IPS-11a (cell line): ENCODE results near the gene LMAN2.

Experiments used
- H3K4me3 ChIP-seq: one replicate; pipeline ENCODE4 v1.5.1; 2013; ENCODE audit warnings: low read depth, low read length, control low read depth

Gene LMAN2, protein sequence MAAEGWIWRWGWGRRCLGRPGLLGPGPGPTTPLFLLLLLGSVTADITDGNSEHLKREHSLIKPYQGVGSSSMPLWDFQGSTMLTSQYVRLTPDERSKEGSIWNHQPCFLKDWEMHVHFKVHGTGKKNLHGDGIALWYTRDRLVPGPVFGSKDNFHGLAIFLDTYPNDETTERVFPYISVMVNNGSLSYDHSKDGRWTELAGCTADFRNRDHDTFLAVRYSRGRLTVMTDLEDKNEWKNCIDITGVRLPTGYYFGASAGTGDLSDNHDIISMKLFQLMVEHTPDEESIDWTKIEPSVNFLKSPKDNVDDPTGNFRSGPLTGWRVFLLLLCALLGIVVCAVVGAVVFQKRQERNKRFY

DNA sequence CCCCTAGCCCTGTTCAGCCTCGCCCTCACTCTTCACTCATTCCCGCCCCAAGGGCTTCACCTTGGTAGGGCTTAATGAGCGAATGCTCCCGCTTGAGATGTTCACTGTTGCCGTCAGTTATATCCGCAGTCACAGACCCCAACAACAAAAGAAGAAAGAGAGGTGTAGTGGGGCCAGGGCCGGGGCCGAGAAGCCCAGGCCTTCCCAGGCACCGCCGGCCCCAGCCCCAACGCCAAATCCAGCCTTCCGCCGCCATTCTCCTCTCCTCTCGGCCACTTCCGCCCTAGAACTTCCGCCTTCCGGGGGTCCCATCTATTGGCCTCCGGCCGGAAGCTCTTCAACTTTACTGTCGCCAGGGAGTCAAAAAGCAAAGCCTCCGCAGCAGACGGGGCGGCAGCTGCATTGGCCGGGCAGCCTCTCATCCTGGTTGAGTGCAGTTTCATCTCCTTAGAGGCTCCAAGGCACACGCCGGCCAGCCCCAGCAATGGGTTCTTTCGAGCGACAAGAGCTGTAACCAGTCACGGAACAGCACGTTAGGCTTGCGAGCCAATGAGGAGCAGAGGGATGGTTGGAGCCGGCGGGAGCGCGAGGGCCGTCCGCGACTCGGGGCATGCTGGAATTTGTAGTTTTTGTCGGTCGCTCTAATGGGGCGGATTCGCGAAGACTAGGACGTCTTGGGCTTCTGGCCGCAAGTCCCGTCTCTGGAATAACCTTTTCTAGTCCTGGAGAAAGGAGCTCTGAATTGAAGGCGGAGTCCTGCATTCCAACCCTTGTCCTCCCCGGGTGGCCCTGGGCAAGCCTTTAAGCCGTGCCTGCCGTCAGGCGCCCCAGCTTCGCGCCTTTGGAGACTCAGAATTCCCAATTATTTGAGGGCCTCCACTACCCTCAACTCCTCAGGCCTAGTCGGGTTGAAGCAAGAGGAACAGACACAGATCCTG is at the start of gene LMAN2:
Gene LMAN2, minus strand, starts transcription at position 277 of the 938 bp plus-strand sequence. Its CDS starts 21 bp downstream, at position 256.
- peak within 1 kb of the TSS; percentile 99 for H3K4me3 ChIP-seq

DNA sequence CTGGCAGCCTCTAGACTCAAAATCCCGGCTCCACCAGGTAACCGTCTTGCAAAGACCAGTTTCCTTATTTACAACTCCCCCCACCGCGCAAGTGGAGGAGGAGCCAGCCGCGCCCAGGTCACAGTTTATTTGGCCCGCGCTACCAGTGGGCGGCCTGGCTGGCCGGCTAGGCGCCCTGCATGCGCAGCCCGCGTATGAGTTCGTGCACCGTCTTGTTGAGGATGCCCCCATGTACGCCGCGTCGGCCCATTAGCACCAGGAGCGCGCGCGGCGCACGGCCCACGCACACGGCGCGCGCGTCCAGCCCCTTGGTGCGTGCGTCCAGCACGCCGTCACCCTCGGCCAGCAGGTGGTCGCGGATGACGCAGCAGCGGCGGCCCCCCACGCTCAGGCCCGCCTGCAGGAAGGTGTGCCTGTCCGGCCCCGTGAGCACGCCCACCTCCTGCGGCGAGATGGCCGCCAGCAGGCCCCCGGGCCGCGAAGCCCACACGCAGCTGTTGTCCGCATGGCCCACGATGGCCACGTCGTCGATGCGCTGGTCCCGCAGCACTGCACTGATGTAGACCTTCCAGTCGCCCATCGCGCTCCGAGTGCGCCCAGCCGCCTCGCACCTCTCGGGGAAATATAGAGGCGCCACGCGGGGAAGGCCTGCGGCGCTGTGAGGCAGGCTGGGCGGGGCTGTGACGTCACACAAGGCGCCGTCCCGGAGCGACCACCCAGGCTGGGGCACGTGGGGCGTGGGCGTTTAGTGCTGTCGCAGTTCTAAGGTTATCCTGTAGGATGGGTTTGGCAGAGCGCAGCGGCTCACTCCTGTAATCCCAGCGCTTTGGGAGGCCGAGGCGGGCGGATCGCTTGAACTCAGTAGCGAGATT is 48.8 kb upstream of the LMAN2 start, which contains the start of gene PFN3:
Gene PFN3, minus strand, starts transcription at position 665 of the 872 bp plus-strand sequence. Its CDS starts 85 bp downstream, at position 580.
- no peak within 1 kb of the TSS for H3K4me3 ChIP-seq

- H3K4me3 ChIP-seq = no peak overlapping the region
Measured at GRCh38 chr5:177397875-177398390, 46.5 kb upstream of the LMAN2 start.

DNA sequence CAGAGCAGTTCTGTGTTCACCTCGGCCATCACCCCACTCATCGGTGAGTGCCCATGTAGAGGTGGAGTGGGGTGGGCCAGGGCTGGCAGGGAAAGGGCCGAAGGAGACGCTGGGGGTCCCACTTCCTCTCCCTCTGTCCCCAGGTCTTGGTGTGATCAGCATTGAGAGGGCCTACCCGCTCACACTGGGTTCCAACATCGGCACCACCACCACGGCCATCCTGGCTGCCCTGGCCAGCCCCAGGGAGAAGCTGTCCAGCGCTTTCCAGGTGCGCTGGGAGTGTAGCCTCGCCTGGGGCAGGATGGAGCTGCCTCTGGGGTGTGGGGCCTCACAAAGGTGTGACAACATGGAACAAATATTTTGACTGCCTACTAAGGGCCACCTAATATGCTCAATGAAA is 45.3 kb upstream of the LMAN2 start:
- H3K4me3 ChIP-seq = no peak overlapping the region

GRCh38 chr5:177396078-177396477 is 44.6 kb upstream of the LMAN2 start:
- H3K4me3 ChIP-seq = no peak overlapping the region

- no peak overlapping the region for H3K4me3 ChIP-seq
Measured at GRCh38 chr5:177393990-177394389, 42.5 kb upstream of the LMAN2 start.

- H3K4me3 ChIP-seq = no peak overlapping the region
Measured at GRCh38 chr5:177393206-177393765, 41.8 kb upstream of the LMAN2 start.

- no peak overlapping the region for H3K4me3 ChIP-seq
Measured at GRCh38 chr5:177392765-177393164, 41.3 kb upstream of the LMAN2 start.

- no peak overlapping the region for H3K4me3 ChIP-seq
Measured at GRCh38 chr5:177390363-177391300, 39.2 kb upstream of the LMAN2 start.

- no peak overlapping the region for H3K4me3 ChIP-seq
Measured at GRCh38 chr5:177389241-177390169, 38.0 kb upstream of the LMAN2 start.

DNA sequence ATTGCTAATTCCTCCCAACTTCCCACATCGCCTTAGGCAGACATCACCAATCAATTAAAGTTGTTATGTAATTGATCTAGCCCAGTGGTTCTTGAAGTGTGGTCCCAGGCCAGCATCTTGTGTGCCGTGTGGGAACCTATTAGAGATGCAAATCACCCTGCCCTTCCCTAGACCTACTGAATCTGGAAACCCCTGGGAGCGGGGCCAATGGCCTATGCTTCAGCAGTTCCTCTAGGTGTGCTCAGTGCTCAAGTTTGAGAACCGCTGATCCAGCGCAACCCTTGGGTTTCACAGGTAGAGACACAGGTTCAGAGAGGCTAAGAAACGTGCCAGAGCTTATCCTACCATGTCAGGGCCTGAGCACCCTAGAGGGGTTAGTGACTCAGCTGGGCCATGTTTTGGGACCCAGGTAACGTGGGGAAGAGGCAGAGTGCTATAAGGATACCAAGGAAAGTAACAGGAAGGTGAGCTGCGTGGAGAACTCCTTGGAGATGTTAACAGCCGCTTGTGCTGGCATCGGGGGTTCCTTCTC is 37.1 kb upstream of the LMAN2 start:
- H3K4me3 ChIP-seq = no peak overlapping the region

- H3K4me3 ChIP-seq = no peak overlapping the region
Measured at GRCh38 chr5:177387405-177387804, 35.9 kb upstream of the LMAN2 start.

DNA sequence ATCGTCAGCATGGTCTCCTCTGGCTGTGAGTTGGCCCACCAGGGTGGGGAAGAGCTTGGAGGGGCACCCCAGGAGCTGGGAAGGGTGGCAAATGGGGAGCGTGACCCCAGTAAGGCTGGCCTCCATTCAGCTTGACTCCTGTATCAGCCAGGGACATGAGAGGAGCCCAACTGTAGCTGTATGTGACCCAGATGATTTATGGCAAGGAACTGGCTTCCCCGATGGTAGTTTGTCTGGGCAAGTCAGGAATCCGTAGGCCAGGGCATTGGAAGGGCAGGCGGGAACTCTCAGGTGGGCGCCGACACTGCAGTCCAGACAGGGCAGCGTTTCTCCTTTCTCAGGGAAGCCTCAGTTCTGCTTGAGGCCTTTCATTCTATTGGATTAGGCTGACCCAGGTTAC is 35.1 kb upstream of the LMAN2 start:
- H3K4me3 ChIP-seq = no peak overlapping the region

DNA sequence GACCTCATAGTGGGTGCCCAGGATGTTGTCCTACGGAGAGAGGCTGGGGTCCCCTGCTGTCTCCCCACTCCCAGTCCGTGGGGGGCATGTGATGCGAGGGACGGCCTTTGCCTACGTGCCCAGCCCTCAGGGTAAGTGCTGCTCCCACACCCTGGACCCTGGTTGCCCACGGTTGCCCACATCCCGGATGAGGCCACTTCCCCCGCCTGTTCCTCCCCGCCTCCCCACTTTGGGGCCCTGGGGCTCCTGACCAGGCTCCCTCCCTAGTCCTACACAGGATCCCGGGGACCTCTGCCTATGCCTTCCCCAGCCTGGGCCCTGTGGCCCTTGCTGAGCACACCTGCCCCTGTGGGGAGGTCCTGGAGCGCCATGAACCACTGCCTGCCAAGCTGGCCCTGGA is 34.3 kb upstream of the LMAN2 start:
- H3K4me3 ChIP-seq = no peak overlapping the region

- no peak within 1 kb of the TSS for H3K4me3 ChIP-seq
Measured at GRCh38 chr5:177384134-177384533, 32.7 kb upstream of the LMAN2 start, which contains the start of gene SLC34A1. Gene SLC34A1 (plus strand): TSS chr5:177384434. CDS start chr5:177385742, 1,308 bp downstream.

GRCh38 chr5:177383181-177383580 is 31.7 kb upstream of the LMAN2 start:
- no peak overlapping the region for H3K4me3 ChIP-seq

DNA sequence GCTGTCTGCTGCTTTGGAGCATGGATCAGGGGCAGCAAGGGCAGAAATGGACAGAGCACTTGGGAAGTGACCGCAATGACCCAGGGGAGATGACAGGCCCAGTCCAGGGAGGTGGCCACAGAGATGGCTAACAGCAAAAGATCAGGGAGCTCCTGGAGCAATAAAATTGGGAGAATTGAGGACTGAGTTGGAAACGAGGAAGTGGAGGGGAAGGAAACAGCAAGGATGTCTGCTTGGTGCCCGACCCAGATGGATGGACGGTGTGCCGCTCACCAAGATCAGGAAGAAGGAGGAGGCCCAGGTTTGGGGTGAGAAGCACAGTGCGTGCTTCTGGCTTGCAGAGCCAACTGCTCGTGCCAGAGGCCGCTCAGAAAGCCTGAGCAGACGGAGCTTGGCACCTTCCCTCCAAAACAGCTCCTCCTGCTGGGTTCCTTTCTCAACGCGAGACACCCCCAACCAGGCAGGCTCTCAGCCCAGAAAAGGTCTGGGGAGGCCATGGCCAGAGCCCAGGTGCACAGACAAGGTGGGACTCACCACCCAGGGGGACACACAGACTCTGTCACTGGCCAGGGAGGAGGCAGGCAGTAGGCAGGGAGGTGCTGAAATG is 31.1 kb upstream of the LMAN2 start:
- no peak overlapping the region for H3K4me3 ChIP-seq
